ENCODE results near the gene MALT1. TPM values are rescaled to one million over a fixed set of nuclear protein-coding genes. Genes with fewer than 3 reads are reported as not detected.
A peak's percentile ranks its signal among the peaks of the same experiment; 100 is the strongest.
"Not testable (repeated sequence)": the region's sequence is repeated elsewhere in the genome, so short reads cannot be mapped to it uniquely, and the experiment has no call there.

MALT1 gene
- total RNA-seq, 1 experiment from 2014 or later: 24.2 TPM

- H3K9ac ChIP-seq (ENCODE audit: low read length): no peak overlapping the region
- TF ChIP-seq, protein P1, sequence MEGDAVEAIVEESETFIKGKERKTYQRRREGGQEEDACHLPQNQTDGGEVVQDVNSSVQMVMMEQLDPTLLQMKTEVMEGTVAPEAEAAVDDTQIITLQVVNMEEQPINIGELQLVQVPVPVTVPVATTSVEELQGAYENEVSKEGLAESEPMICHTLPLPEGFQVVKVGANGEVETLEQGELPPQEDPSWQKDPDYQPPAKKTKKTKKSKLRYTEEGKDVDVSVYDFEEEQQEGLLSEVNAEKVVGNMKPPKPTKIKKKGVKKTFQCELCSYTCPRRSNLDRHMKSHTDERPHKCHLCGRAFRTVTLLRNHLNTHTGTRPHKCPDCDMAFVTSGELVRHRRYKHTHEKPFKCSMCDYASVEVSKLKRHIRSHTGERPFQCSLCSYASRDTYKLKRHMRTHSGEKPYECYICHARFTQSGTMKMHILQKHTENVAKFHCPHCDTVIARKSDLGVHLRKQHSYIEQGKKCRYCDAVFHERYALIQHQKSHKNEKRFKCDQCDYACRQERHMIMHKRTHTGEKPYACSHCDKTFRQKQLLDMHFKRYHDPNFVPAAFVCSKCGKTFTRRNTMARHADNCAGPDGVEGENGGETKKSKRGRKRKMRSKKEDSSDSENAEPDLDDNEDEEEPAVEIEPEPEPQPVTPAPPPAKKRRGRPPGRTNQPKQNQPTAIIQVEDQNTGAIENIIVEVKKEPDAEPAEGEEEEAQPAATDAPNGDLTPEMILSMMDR (conservative IDR thresholded peaks at IDR 0.05; ENCODE audit: low read depth, low read length): no peak
- TF ChIP-seq EZH2 (IDR thresholded peaks at IDR 0.05; ENCODE audit: low read length, unreplicated experiment) (no peak), EZH2phosphoT487 (IDR thresholded peaks at IDR 0.05; ENCODE audit: borderline replicate concordance, low read length) (no peak)
- BruUV-seq (replicated peaks): no TSS peak
- H3F3A ChIP-seq (ENCODE audit: low read length, unreplicated experiment): no peaks in the 10 kb centered on the region
- no peaks in the 10 kb centered on the region for H3K79me2 ChIP-seq (ENCODE audit: low read length)
- H3K27me3 ChIP-seq (ENCODE audit: low read length): no peaks in the 10 kb centered on the region
- no peaks in the 10 kb centered on the region for H3K9me3 ChIP-seq (ENCODE audit: low read length)
- no peak overlapping the region for H3K4me3 ChIP-seq (ENCODE audit: low read length)
- ChIA-PET CTCF (no interaction called here), POLR2A (ENCODE audit: unreplicated experiment) (no interaction called here)
- peak; percentile 34; the same call in 1 of the 2 replicates for ATAC-seq
- H3K36me3 ChIP-seq (ENCODE audit: low read depth, low read length): no peaks in the 10 kb centered on the region
- peak; percentile 28 for DNase-seq
- H4K20me1 ChIP-seq (ENCODE audit: low read length): no peaks in the 10 kb centered on the region
- no peak overlapping the region for H2AFZ ChIP-seq (ENCODE audit: low read length)
- no peaks in the 10 kb centered on the region for H3K9me2 ChIP-seq (replicated peaks; ENCODE audit: low read length)
- H3K27ac ChIP-seq (ENCODE audit: low read length): no peak overlapping the region
- intact Hi-C loops (cut with micrococcal nuclease): no loop called here
- H3K4me2 ChIP-seq (ENCODE audit: low read length): peak overlapping the region; percentile 23; the same call in 1 of the 2 replicates
- H3K4me1 ChIP-seq (ENCODE audit: insufficient read depth, low read length): peaks cover 30% of the 10 kb centered on the region
These were observed 30.2 kb upstream of the MALT1 start for GRCh38 chr18:58640891-58641610.

DNA sequence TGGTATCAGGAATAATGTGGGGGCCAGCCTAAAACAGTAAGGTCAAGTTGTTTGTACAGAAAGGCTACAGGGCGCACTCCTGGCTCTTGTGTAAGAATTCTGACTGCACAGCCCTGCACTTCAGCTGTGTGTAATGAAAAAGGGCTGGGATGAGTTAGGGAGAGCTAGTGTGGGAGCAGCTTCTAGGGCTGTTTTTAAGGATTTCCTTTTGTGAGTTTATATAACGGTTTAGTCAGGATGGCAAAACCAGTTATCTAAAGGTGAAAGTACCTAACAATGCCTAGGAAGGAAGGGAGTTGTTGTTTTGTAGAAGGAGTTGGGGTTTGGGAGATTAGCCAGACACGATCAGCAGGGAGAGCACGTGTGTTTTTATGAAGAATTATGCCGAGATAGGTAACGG is 27.7 kb upstream of the MALT1 start:
- BruUV-seq (replicated peaks); H3K4me3 ChIP-seq (ENCODE audit: low read length); H3K9me3 ChIP-seq (ENCODE audit: low read length); H3F3A ChIP-seq (ENCODE audit: low read length, unreplicated experiment); CTCF ChIA-PET; H3K27me3 ChIP-seq (ENCODE audit: low read length); ATAC-seq; POLR2A ChIA-PET (ENCODE audit: unreplicated experiment); H3K27ac ChIP-seq (ENCODE audit: low read length); intact Hi-C loops (cut with micrococcal nuclease); H3K9me2 ChIP-seq (replicated peaks; ENCODE audit: low read length); H3K9ac ChIP-seq (ENCODE audit: low read length); H4K20me1 ChIP-seq (ENCODE audit: low read length); DNase-seq; H3K79me2 ChIP-seq (ENCODE audit: low read length); H3K36me3 ChIP-seq (ENCODE audit: low read depth, low read length); H3K4me2 ChIP-seq (ENCODE audit: low read length); H2AFZ ChIP-seq (ENCODE audit: low read length): not testable (repeated sequence)
- peaks cover 26% of the 10 kb centered on the region for H3K4me1 ChIP-seq (ENCODE audit: insufficient read depth, low read length)

DNA sequence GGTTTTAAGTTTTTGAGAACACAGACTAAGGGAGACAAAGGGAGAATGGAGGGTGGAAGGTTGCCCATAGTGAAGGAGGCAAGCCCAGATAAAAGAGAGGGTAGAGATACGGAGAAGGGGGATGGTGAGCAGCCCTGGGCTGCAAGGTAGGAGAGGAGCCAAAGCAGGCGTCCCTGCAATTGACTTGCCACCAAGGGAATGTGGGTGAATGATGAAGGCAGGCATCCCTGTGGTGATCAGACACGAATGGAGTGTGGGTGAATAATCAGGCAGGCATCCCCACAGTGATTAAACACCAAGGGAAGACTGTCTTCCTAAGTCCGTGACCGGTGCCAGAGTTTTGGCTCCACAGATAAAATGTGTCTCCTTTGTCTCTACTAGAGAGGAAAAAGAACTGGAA is 25.9 kb upstream of the MALT1 start:
- H4K20me1 ChIP-seq (ENCODE audit: low read length): no peaks in the 10 kb centered on the region
- no peaks in the 10 kb centered on the region for H3K9me2 ChIP-seq (replicated peaks; ENCODE audit: low read length)
- ChIA-PET POLR2A (ENCODE audit: unreplicated experiment) (no interaction called here), CTCF (no interaction called here)
- no peak overlapping the region for H3K9ac ChIP-seq (ENCODE audit: low read length)
- intact Hi-C loops (cut with micrococcal nuclease): no loop called here
- H3K27me3 ChIP-seq (ENCODE audit: low read length): no peaks in the 10 kb centered on the region
- no peaks in the 10 kb centered on the region for H3K9me3 ChIP-seq (ENCODE audit: low read length)
- no TSS peak for BruUV-seq (replicated peaks)
- H3F3A ChIP-seq (ENCODE audit: low read length, unreplicated experiment): no peaks in the 10 kb centered on the region
- no peak overlapping the region for H3K27ac ChIP-seq (ENCODE audit: low read length)
- no peak overlapping the region for H3K4me2 ChIP-seq (ENCODE audit: low read length)
- no peak overlapping the region for H2AFZ ChIP-seq (ENCODE audit: low read length)
- ATAC-seq (no peak), DNase-seq (no peak)
- no peaks in the 10 kb centered on the region for H3K36me3 ChIP-seq (ENCODE audit: low read depth, low read length)
- no peak overlapping the region for H3K4me3 ChIP-seq (ENCODE audit: low read length)
- H3K4me1 ChIP-seq (ENCODE audit: insufficient read depth, low read length): peaks cover 10% of the 10 kb centered on the region
- TF ChIP-seq EZH2 (IDR thresholded peaks at IDR 0.05; ENCODE audit: low read length, unreplicated experiment): no peak
- no peak for TF ChIP-seq EZH2phosphoT487 (IDR thresholded peaks at IDR 0.05; ENCODE audit: borderline replicate concordance, low read length)
- TF ChIP-seq, protein P1 (conservative IDR thresholded peaks at IDR 0.05; ENCODE audit: low read depth, low read length): no peak
- no peaks in the 10 kb centered on the region for H3K79me2 ChIP-seq (ENCODE audit: low read length)

Measured in PC-3 (cell line).